Glomerular endothelial cell (primary cell): Measurements from ENCODE around the gene TXNDC16. TPM values are rescaled to one million over a fixed set of nuclear protein-coding genes. Genes with fewer than 3 reads are reported as not detected.

ENCODE experiments used
- DNase-seq: peaks from one replicate; pipeline ENCODE4 v3.0.0-alpha.2; 2011; ENCODE audit warnings: low read depth, low spot score; ENCODE audit errors: extremely low read depth
- total RNA-seq: library from RNA; depleted of rRNA; stranded (reverse); fragments of >200 nt; gene quantifications from 2 replicates; pipeline ENCODE4 v1.2.3, GENCODE V29; 2015

The TXNDC16 gene
- total RNA-seq, 1 donor from 2014 or later = 4.7 TPM

GRCh38 chr14:52457411-52457810 lies 94.9 kb downstream of the TXNDC16 start:
- DNase-seq = no peak

DNA sequence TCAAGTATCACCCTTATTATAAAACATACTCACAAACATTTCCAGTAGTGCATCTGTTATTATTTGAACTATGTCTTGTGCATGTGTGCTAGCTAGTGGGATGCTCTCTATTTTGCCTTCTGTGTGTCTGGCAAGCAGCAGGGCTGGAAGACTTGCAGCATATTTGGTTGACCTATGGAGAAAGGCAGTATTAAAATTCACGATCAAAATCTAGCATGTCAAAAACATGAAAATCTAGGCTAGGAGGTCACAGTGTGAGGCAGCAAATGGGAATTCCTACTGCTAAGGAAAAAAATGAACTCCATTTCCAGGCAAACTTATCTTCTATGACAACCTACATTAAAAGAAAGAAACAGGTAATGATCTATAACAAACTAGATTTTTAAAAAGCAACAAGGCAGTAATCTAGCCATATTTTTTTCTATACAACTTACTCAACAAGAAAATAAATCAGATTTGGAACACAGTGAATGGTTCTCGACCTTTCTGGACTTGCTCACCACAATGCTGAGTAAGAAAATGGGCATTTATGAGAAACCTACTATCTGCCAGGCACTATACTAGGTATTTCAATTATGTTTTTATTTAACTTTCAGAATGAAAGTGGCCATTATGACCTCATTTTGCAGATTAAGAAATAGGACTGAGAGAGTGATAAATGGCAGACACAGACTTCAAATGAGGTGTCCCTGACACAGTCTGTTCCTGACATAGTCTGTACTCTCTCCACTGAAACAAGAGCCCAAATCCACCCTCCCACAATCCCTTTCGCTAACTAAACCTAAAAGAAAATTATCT lies 96.8 kb downstream of the TXNDC16 start:
- no peak for DNase-seq

DNA sequence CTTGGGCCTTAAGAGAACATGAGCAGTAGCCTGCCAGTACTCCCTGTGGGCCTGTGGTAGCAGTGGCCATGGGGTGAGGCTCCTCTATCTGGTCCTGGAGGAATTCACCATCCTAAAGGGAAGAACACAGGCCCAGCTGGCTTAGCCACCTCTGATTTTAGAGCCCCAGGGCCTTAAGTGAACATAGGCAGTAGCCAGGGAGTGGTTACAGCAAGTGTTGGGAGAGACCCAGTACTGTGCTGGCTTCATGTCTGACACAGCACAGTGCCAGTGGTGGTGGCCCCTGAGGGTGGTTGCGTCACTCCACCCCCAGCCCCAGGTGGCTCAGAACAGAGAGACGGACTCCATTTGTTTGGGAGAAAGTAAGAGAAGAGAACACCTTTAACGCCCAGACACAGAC lies 105.1 kb downstream of the TXNDC16 start:
- DNase-seq = no peak

GRCh38 chr14:52446355-52446754 lies 106.0 kb downstream of the TXNDC16 start:
- DNase-seq = no peak

DNA sequence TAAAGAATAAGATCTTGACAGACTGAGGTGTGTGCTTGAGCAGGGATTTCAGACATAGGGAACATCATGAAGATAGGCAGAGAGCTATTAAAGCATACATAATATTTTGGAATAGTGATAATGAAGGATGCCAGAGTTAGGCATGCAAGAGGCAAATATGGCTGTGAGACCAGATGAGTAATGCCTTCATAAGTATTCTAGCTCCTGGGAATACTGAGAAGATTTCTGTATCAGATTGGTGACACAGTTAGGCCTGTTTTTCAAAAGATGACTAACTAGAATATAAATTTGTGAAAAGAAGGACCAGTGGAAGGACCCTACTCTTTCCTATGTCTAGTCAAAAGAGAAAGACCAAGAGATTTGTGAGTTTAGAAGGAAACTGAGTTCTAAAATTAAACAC lies 108.8 kb downstream of the TXNDC16 start:
- DNase-seq = no peak

DNA sequence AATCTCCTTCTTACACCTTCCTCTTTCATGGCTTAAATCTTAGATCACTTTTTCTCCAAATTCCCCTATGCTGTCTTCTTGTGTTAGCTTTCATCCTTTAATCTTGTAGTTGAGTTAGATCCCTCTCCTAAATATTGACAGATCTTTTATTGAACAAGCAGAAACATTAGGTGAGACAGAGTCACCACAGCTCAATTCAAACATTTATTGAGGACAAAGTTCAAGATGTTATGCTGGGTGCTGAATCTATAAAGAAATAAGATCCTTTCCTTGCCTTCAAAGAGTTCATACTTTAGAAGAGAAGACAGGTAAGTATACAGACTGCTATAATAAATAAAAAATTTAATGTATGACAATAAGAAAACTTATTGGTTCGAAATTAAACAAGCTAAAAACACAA lies 109.7 kb downstream of the TXNDC16 start:
- no peak for DNase-seq

DNA sequence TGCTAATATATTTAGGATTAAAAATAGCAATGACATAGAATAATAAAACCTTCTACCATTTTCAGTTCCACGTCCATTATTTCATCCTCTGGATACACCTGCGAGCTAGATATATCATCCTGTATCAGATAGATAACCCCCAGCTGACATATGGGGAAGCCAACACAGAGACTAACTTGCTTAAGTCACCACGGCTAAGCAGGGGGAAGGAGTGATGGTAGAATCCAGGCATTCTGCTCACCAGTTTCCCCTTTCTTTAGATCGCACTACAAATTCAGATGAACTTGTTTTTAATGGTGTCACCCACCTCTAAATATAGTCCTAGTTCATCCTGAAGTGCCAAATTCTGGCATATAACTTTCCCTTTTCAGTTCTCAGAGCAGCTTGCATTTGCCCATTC lies 110.1 kb downstream of the TXNDC16 start:
- DNase-seq = no peak

- DNase-seq = no peak
Measured at GRCh38 chr14:52439476-52439875, 112.8 kb downstream of the TXNDC16 start.

DNA sequence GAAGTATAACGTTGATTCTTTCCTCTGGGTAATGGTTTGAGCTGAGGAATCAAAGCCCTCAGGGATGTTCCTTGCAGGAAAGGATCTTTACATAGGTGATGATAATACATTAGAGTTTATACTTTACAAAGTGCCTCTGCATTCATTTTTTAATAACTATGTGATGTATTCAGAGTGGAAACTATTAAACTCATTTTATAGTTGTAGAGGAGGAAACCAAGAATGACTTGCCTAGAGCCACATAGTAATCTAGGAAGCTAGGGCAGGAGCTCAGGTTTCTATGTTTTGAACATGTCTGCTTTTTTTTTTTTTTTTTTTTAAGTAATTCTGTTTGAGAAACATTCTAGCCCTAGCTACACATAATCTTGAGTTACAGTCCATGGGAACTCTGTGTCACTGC lies 117.3 kb downstream of the TXNDC16 start:
- no peak for DNase-seq

DNA sequence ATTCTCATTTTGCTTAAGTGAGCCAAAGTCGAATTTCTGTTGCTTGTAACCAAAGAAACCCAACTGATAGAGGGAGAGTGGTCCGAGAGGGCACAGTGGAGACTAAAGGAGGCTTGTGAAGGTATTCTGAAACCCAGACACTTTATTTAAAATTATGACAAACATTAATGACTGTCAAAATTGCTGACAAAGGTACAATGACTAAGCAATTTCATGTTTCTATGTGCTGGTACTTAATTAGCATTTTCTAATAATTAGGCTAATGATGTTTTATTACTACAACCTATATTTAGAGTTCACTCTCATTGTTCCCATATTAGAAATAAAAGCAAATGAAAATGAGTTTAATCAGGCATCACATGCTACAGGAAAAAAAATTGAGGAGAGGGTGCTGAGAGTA lies 121.8 kb downstream of the TXNDC16 start:
- DNase-seq = no peak

DNA sequence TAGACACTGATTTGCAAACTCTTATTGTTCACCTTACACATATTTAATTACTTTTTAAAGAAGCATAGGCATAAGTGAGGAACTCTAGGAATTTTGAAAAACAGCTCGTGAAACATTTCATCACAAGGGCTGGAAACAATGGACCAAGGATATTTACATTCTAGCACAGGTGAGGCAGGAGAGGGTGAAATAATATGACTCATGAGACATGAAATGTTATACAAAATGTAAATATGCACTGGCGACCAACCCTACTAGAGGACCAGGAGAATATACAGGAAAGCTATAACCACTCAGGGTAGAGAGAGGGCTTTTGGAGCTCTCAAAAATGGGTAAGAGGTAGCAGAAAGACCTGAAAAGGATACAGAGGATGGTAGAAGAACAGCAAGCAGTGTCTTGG lies 122.9 kb downstream of the TXNDC16 start:
- no peak for DNase-seq

DNA sequence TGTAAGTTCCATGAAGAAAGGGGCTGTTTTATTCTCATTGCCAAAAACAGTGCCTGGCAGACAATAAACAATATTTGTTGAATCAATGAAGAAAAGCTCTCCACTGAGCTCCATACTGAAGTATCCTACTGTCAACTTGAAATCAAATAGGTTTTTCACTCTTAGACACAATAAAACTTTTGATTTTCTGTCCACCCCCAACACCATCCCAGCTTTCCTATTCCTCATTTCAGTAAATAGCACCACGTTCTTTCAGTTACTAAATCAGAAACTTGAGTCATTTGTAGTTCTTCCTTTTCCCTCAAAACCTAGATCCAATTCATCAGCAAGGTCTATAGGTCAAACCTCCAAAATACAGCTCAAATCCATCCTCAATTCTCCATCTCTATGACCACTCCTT lies 124.8 kb downstream of the TXNDC16 start:
- no peak for DNase-seq

DNA sequence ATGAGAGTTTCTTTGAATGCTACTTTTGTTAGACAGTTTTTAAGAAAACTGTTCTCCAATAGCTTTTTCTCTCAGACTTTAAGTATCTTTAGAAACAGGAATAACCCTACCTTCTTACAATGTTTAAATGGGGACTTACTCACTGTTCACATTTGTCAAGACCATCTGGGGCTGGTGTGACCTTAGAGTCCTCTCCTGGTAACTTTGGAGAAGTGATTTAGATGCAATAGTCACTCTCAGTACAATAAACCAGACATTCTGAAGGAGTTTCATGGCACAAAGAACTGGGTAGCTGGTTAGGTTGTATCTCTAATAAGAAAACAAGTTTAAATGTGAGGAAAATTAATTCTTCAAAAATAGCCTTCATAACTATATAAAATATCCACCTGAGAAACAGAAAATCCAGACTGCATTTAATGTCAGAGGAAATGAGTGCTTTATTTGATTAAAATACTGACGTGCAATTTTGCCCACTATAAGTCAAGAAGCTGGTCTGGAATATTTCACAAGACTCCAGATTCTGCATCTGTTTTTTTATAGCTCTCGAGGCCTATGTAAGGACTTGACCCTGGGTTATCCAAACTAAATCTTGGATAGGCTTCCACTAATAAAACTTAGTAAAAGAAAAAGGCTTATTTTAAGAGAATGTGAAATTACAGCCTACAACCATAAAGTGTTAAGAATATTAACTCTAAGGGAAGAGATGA lies 129.5 kb downstream of the TXNDC16 start:
- no peak for DNase-seq

DNA sequence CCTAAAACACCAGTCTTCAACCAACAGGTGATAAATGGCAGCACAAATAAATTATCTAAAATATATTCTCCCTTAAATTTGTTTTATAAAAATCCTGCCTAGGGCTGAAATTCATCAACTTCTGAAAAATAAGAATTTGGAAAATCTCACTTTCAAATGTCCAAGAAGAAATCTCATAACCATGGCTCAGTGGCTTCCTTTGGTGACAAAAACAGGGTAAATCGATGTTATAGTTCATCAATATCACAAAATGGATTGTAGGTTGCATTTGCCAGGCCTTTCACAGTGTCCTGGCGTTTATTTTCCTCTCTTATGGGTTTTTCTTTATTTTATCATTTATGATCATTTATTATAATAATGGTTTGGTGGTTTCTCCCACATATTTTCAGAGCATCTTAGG lies 135.2 kb downstream of the TXNDC16 start:
- DNase-seq = no peak

DNA sequence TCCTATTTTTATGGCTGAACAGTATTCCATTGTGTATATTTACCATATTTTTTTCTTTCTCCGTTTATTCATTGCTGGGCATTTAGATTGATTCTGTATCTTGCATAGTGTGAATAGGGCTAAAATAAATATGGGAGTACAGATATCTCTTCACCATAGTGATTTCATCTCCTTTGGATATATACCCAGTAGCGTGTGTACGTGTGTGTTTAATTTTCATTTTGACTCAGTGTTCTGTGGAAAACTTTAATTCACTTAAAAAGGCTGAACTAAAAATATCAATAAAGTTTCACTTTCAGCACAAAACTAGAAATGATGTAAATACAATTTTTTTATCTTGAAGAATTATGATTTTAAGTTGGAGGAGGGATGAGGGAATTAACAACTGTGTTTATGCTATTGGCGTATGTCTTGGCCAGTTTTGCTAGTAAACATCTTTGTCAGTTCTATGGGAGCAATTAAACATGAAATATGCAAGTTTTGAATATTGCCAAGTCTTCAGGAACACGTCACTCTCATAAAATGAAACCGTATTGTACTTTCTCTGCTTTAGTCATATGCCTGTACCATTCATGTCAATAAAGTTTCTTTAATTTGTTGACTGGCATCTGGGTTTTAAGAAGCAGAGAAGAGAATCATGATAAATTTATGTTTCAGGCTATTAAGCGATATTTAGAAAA lies 138.4 kb downstream of the TXNDC16 start:
- DNase-seq = no peak

GRCh38 chr14:52412426-52412825 lies 139.9 kb downstream of the TXNDC16 start:
- DNase-seq = no peak

DNA sequence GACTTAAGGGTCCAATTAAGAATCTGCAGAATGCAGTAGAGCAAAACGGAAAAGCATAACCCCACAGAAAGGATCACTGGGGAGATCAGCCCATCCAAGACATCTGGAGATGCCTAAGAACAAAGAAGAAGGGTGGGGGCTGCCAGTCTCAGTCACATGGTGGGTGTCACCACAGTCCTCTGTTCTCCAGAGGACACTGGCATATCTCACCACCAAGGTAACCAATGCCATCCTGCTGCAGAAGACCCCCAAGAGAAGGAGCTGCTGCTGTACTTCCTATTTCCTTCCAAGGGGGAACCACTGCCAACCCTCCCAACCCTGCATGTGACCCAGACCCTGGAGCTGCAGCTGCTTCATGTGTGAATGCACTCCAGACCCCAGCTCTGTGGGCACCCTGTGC lies 147.0 kb downstream of the TXNDC16 start:
- DNase-seq = no peak

DNA sequence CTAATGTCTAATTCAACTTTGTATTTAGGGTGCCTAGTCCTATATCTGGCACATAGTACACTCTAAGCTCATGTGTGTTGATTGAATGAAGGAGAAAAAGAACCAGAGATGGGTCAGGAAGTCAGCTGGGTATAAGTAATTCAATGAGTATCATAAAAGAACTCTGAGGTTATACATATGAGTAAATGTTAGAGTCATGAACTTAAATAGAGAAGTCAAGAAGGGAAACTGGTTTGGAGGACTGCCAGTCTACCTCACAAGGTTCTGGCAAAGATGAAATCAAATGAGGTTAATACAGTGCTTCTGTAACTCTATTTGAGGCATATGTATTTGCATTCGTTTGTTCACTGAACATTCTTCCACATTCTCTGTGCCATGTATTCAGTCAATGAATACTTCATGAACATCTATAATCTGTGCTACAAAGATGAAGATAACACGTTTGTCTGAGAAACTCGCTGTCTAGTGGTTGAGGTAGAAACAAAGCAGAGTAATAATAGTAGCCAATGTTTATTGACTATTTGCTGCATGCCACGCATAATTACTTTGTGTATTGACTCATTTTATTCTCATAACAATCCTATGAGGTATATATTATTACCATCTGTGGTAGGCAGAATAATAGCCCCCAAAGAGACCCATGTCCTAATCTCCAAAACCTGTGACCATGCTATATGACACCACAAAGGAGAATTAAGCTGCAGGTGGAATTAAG lies 149.3 kb downstream of the TXNDC16 start:
- no peak for DNase-seq

DNA sequence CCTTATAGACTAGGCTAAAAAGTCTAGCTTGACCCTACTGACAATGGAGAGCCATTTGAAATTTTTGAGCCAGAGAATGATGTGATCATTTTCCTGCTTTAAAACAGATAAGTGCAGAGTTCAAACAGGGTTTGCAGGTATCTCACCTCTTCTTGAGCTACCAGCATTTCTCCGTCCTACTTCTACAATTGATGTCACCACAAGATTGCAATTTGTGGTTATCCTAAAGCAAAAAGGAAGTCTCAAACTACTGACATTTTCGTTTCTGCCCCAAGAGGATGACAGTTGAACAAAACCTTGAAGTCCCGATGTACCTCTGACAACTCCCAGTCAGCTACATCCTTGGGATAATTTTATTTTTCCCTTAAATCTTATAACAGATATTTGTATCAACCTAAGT lies 151.5 kb downstream of the TXNDC16 start:
- DNase-seq = no peak

GRCh38 chr14:52399921-52400595 lies 152.2 kb downstream of the TXNDC16 start:
- no peak for DNase-seq

DNA sequence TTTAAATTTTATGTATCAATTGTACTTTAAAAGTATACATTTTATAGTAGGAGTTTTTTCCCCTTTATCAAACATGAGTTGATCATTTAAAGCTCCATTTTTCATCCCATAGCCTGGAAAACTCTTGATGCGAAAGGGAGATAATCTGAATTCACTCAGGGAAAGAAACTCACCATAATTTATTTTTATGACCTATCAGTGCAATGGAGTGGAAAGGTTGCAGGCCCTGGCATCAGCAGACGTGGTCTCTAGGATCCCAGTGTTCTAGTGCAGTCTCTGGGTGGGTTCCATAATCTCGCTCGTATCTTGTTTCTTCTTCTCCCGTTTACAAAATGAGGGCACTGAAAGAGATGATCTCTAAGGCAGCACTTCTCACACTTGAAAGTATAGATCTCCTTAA lies 153.2 kb downstream of the TXNDC16 start:
- DNase-seq = no peak
